Amniotic epithelial cell (primary cell): Measurements from ENCODE around the gene CACNA2D2.

Experiments used
- DNase-seq: peaks from one replicate; pipeline ENCODE4 v3.0.0-alpha.2; 2010; ENCODE audit warnings: low read depth

The CACNA2D2 gene

GRCh38 chr3:50495609-50496423 lies 7.6 kb downstream of the CACNA2D2 start:
- DNase-seq = no peak

- no peak for DNase-seq
Measured at GRCh38 chr3:50494126-50494525, 9.3 kb downstream of the CACNA2D2 start.

GRCh38 chr3:50493623-50494022 lies 9.8 kb downstream of the CACNA2D2 start:
- DNase-seq = no peak

- DNase-seq = no peak
Measured at GRCh38 chr3:50493086-50493485, 10.3 kb downstream of the CACNA2D2 start.

GRCh38 chr3:50491023-50491422 lies 12.4 kb downstream of the CACNA2D2 start:
- no peak for DNase-seq

- DNase-seq = no peak
Measured at GRCh38 chr3:50490424-50490823, 13.0 kb downstream of the CACNA2D2 start.

- DNase-seq = no peak
Measured at GRCh38 chr3:50487181-50487580, 16.3 kb downstream of the CACNA2D2 start.

GRCh38 chr3:50486219-50486888 lies 17.1 kb downstream of the CACNA2D2 start:
- DNase-seq = peak; percentile 13

- no peak for DNase-seq
Measured at GRCh38 chr3:50484722-50485121, 18.7 kb downstream of the CACNA2D2 start.

GRCh38 chr3:50483374-50483773 lies 20.1 kb downstream of the CACNA2D2 start:
- no peak for DNase-seq

GRCh38 chr3:50481992-50482391 lies 21.4 kb downstream of the CACNA2D2 start:
- DNase-seq = no peak

- DNase-seq = no peak
Measured at GRCh38 chr3:50480471-50480870, 23.0 kb downstream of the CACNA2D2 start.

- no peak for DNase-seq
Measured at GRCh38 chr3:50479523-50479922, 23.9 kb downstream of the CACNA2D2 start.

- DNase-seq = no peak
Measured at GRCh38 chr3:50478671-50479260, 24.7 kb downstream of the CACNA2D2 start.

- no peak for DNase-seq
Measured at GRCh38 chr3:50478051-50478450, 25.4 kb downstream of the CACNA2D2 start.

- no peak for DNase-seq
Measured at GRCh38 chr3:50475348-50475747, 28.1 kb downstream of the CACNA2D2 start.

- DNase-seq = peak; percentile 8
Measured at GRCh38 chr3:50474717-50475116, 28.7 kb downstream of the CACNA2D2 start.

- no peak for DNase-seq
Measured at GRCh38 chr3:50473768-50474167, 29.7 kb downstream of the CACNA2D2 start.

GRCh38 chr3:50472958-50473357 lies 30.5 kb downstream of the CACNA2D2 start:
- DNase-seq = no peak

GRCh38 chr3:50470658-50471057 lies 32.8 kb downstream of the CACNA2D2 start:
- no peak for DNase-seq

- no peak for DNase-seq
Measured at GRCh38 chr3:50467919-50468318, 35.5 kb downstream of the CACNA2D2 start.

GRCh38 chr3:50466177-50466576 lies 37.3 kb downstream of the CACNA2D2 start:
- no peak for DNase-seq

GRCh38 chr3:50464569-50464968 lies 38.9 kb downstream of the CACNA2D2 start:
- DNase-seq = no peak
